ENCODE measurements around the gene RAB27A. TPM values are rescaled to one million over a fixed set of nuclear protein-coding genes. Genes with fewer than 3 reads are reported as not detected.
"Not testable (repeated sequence)": the region's sequence is repeated elsewhere in the genome, so short reads cannot be mapped to it uniquely, and the experiment has no call there.

The RAB27A gene
- total and polyA plus RNA-seq, 2 donors: 6.3 to 20.2 TPM

GRCh38 chr15:55256281-55257011 lies 33.2 kb downstream of the RAB27A start:
- 97% methylated on average over 4 of the region's 4 CpGs for WGBS
- Histone ChIP-seq H3K27me3 (ENCODE audit: control insufficient read depth in 2 of 2, insufficient read depth in 1 of 2, low read length in 1 of 2) (no peaks in the 10 kb centered on the region), H3K36me3 (ENCODE audit: control insufficient read depth in 2 of 2, insufficient read depth in 2 of 2, low read length in 1 of 2) (no peaks in the 10 kb centered on the region), H3K4me1 (ENCODE audit: control insufficient read depth in 2 of 2, insufficient read depth in 2 of 2, low read length in 2 of 2) (peaks cover 0 to 7% of the 10 kb centered on the region in 2 donors), H3K9me3 (ENCODE audit: control insufficient read depth in 2 of 2, insufficient read depth in 1 of 2, low read length in 1 of 2) (no peaks in the 10 kb centered on the region), H3K27ac (ENCODE audit: low read depth in 1 of 2, low read length in 1 of 2) (no peak overlapping the region), H3K4me3 (ENCODE audit: low read length in 2 of 2) (no peak overlapping the region)
- DNase-seq (ENCODE audit: low read depth in 6 of 9, low spot score in 9 of 9): no peak

- H3K27ac ChIP-seq (ENCODE audit: low read depth in 1 of 2, low read length in 1 of 2): no peak overlapping the region
- DNase-seq (ENCODE audit: low read depth in 6 of 9, low spot score in 9 of 9): peak in 1 of 9 donors; percentile 35
- H3K4me3 ChIP-seq (ENCODE audit: low read length in 2 of 2): no peak overlapping the region
- no peaks in the 10 kb centered on the region for H3K9me3 ChIP-seq (ENCODE audit: control insufficient read depth in 2 of 2, insufficient read depth in 1 of 2, low read length in 1 of 2)
- WGBS: 48% methylated on average over 5 of the region's 5 CpGs
- no peaks in the 10 kb centered on the region for H3K27me3 ChIP-seq (ENCODE audit: control insufficient read depth in 2 of 2, insufficient read depth in 1 of 2, low read length in 1 of 2)
- peaks cover 1 to 10% of the 10 kb centered on the region in 2 donors for H3K4me1 ChIP-seq (ENCODE audit: control insufficient read depth in 2 of 2, insufficient read depth in 2 of 2, low read length in 2 of 2)
- no peaks in the 10 kb centered on the region for H3K36me3 ChIP-seq (ENCODE audit: control insufficient read depth in 2 of 2, insufficient read depth in 2 of 2, low read length in 1 of 2)
These were observed 33.9 kb downstream of the RAB27A start for GRCh38 chr15:55255714-55256113.

- H3K27me3 ChIP-seq (ENCODE audit: control insufficient read depth in 2 of 2, insufficient read depth in 1 of 2, low read length in 1 of 2): no peaks in the 10 kb centered on the region
- H3K27ac ChIP-seq (ENCODE audit: low read depth in 1 of 2, low read length in 1 of 2): no peak overlapping the region
- no peaks in the 10 kb centered on the region for H3K36me3 ChIP-seq (ENCODE audit: control insufficient read depth in 2 of 2, insufficient read depth in 2 of 2, low read length in 1 of 2)
- no peaks in the 10 kb centered on the region for H3K9me3 ChIP-seq (ENCODE audit: control insufficient read depth in 2 of 2, insufficient read depth in 1 of 2, low read length in 1 of 2)
- H3K4me1 ChIP-seq (ENCODE audit: control insufficient read depth in 2 of 2, insufficient read depth in 2 of 2, low read length in 2 of 2): peaks cover 2 to 10% of the 10 kb centered on the region in 2 donors
- WGBS: 79% methylated on average over 4 of the region's 4 CpGs
- H3K4me3 ChIP-seq (ENCODE audit: low read length in 2 of 2): no peak overlapping the region
- no peak for DNase-seq (ENCODE audit: low read depth in 6 of 9, low spot score in 9 of 9)
These were observed 34.5 kb downstream of the RAB27A start for GRCh38 chr15:55254916-55255679.

- no peak for DNase-seq (ENCODE audit: low read depth in 6 of 9, low spot score in 9 of 9)
- H3K27me3 ChIP-seq (ENCODE audit: control insufficient read depth in 2 of 2, insufficient read depth in 1 of 2, low read length in 1 of 2): no peaks in the 10 kb centered on the region
- H3K27ac ChIP-seq (ENCODE audit: low read depth in 1 of 2, low read length in 1 of 2): no peak overlapping the region
- H3K36me3 ChIP-seq (ENCODE audit: control insufficient read depth in 2 of 2, insufficient read depth in 2 of 2, low read length in 1 of 2): no peaks in the 10 kb centered on the region
- H3K4me3 ChIP-seq (ENCODE audit: low read length in 2 of 2): no peak overlapping the region
- no peaks in the 10 kb centered on the region for H3K9me3 ChIP-seq (ENCODE audit: control insufficient read depth in 2 of 2, insufficient read depth in 1 of 2, low read length in 1 of 2)
- 55% methylated on average over 3 of the region's 3 CpGs for WGBS
- peaks cover 2 to 10% of the 10 kb centered on the region in 2 donors for H3K4me1 ChIP-seq (ENCODE audit: control insufficient read depth in 2 of 2, insufficient read depth in 2 of 2, low read length in 2 of 2)
These were observed 36.0 kb downstream of the RAB27A start for GRCh38 chr15:55253580-55253979.

GRCh38 chr15:55252201-55252600 lies 37.4 kb downstream of the RAB27A start:
- H3K36me3 ChIP-seq (ENCODE audit: control insufficient read depth in 2 of 2, insufficient read depth in 2 of 2, low read length in 1 of 2); H3K4me1 ChIP-seq (ENCODE audit: control insufficient read depth in 2 of 2, insufficient read depth in 2 of 2, low read length in 2 of 2); H3K27me3 ChIP-seq (ENCODE audit: control insufficient read depth in 2 of 2, insufficient read depth in 1 of 2, low read length in 1 of 2); H3K27ac ChIP-seq (ENCODE audit: low read depth in 1 of 2, low read length in 1 of 2); DNase-seq (ENCODE audit: low read depth in 6 of 9, low spot score in 9 of 9); H3K4me3 ChIP-seq (ENCODE audit: low read length in 2 of 2); H3K9me3 ChIP-seq (ENCODE audit: control insufficient read depth in 2 of 2, insufficient read depth in 1 of 2, low read length in 1 of 2): not testable (repeated sequence)
- WGBS: 96% methylated on average over 8 of the region's 8 CpGs

- 43% methylated on average over 4 of the region's 4 CpGs for WGBS
- Histone ChIP-seq H3K4me1 (ENCODE audit: control insufficient read depth in 2 of 2, insufficient read depth in 2 of 2, low read length in 2 of 2) (peaks cover 2 to 10% of the 10 kb centered on the region in 2 donors), H3K27ac (ENCODE audit: low read depth in 1 of 2, low read length in 1 of 2) (peak overlapping the region; percentile 13 to 69), H3K9me3 (ENCODE audit: control insufficient read depth in 2 of 2, insufficient read depth in 1 of 2, low read length in 1 of 2) (no peaks in the 10 kb centered on the region), H3K4me3 (ENCODE audit: low read length in 2 of 2) (no peak overlapping the region), H3K36me3 (ENCODE audit: control insufficient read depth in 2 of 2, insufficient read depth in 2 of 2, low read length in 1 of 2) (no peaks in the 10 kb centered on the region), H3K27me3 (ENCODE audit: control insufficient read depth in 2 of 2, insufficient read depth in 1 of 2, low read length in 1 of 2) (no peaks in the 10 kb centered on the region)
- peak in 4 of 9 donors; percentile 15 to 63 (median 35) for DNase-seq (ENCODE audit: low read depth in 6 of 9, low spot score in 9 of 9)
These were observed 38.7 kb downstream of the RAB27A start for GRCh38 chr15:55250941-55251340.

GRCh38 chr15:55250392-55250791 lies 39.2 kb downstream of the RAB27A start:
- H3K27ac ChIP-seq (ENCODE audit: low read depth in 1 of 2, low read length in 1 of 2): no peak overlapping the region
- no peaks in the 10 kb centered on the region for H3K9me3 ChIP-seq (ENCODE audit: control insufficient read depth in 2 of 2, insufficient read depth in 1 of 2, low read length in 1 of 2)

GRCh38 chr15:55249885-55250284 lies 39.7 kb downstream of the RAB27A start:
- H3K4me1 ChIP-seq (ENCODE audit: control insufficient read depth in 2 of 2, insufficient read depth in 2 of 2, low read length in 2 of 2); H3K27ac ChIP-seq (ENCODE audit: low read depth in 1 of 2, low read length in 1 of 2); DNase-seq (ENCODE audit: low read depth in 6 of 9, low spot score in 9 of 9); H3K4me3 ChIP-seq (ENCODE audit: low read length in 2 of 2); H3K27me3 ChIP-seq (ENCODE audit: control insufficient read depth in 2 of 2, insufficient read depth in 1 of 2, low read length in 1 of 2); H3K9me3 ChIP-seq (ENCODE audit: control insufficient read depth in 2 of 2, insufficient read depth in 1 of 2, low read length in 1 of 2); H3K36me3 ChIP-seq (ENCODE audit: control insufficient read depth in 2 of 2, insufficient read depth in 2 of 2, low read length in 1 of 2): not testable (repeated sequence)
- 93% methylated on average over 9 of the region's 9 CpGs for WGBS

More at GRCh38 chr15:55250392-55250791, 39.2 kb downstream of the RAB27A start:
- H3K27me3 ChIP-seq (ENCODE audit: control insufficient read depth in 2 of 2, insufficient read depth in 1 of 2, low read length in 1 of 2): no peaks in the 10 kb centered on the region
- peaks cover 2 to 5% of the 10 kb centered on the region in 2 donors for H3K4me1 ChIP-seq (ENCODE audit: control insufficient read depth in 2 of 2, insufficient read depth in 2 of 2, low read length in 2 of 2)
- H3K4me3 ChIP-seq (ENCODE audit: low read length in 2 of 2): no peak overlapping the region
- WGBS: 56% methylated on average over 2 of the region's 2 CpGs
- H3K36me3 ChIP-seq (ENCODE audit: control insufficient read depth in 2 of 2, insufficient read depth in 2 of 2, low read length in 1 of 2): no peaks in the 10 kb centered on the region
- DNase-seq (ENCODE audit: low read depth in 6 of 9, low spot score in 9 of 9): peak in 1 of 9 donors; percentile 41

GRCh38 chr15:55248895-55249294 lies 40.7 kb downstream of the RAB27A start:
- H3K9me3 ChIP-seq (ENCODE audit: control insufficient read depth in 2 of 2, insufficient read depth in 1 of 2, low read length in 1 of 2): no peaks in the 10 kb centered on the region
- no peaks in the 10 kb centered on the region for H3K27me3 ChIP-seq (ENCODE audit: control insufficient read depth in 2 of 2, insufficient read depth in 1 of 2, low read length in 1 of 2)
- no peak overlapping the region for H3K27ac ChIP-seq (ENCODE audit: low read depth in 1 of 2, low read length in 1 of 2)
- H3K4me1 ChIP-seq (ENCODE audit: control insufficient read depth in 2 of 2, insufficient read depth in 2 of 2, low read length in 2 of 2): peaks cover 2 to 3% of the 10 kb centered on the region in 2 donors
- no peak for DNase-seq (ENCODE audit: low read depth in 6 of 9, low spot score in 9 of 9)
- 96% methylated on average over 1 of the region's 1 CpG for WGBS
- H3K36me3 ChIP-seq (ENCODE audit: control insufficient read depth in 2 of 2, insufficient read depth in 2 of 2, low read length in 1 of 2): no peaks in the 10 kb centered on the region
- no peak overlapping the region for H3K4me3 ChIP-seq (ENCODE audit: low read length in 2 of 2)
